NCI-H748 (cell line): ENCODE measurements around the gene IQCK.
"Not testable (repeated sequence)": the region's sequence is repeated elsewhere in the genome, so short reads cannot be mapped to it uniquely, and the experiment has no call there.

Experiments
- DNase-seq: peaks from one replicate; lab custom pipeline; 2025; ENCODE audit not compliant: unreplicated experiment; lab: John Stamatoyannopoulos, UW

The IQCK gene, protein sequence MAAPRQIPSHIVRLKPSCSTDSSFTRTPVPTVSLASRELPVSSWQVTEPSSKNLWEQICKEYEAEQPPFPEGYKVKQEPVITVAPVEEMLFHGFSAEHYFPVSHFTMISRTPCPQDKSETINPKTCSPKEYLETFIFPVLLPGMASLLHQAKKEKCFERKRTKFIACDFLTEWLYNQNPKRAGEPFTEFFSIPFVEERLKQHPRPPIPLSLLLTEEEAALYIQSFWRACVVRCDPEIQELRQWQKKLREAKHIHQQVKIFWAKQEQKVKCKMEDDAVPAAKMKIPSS

DNA sequence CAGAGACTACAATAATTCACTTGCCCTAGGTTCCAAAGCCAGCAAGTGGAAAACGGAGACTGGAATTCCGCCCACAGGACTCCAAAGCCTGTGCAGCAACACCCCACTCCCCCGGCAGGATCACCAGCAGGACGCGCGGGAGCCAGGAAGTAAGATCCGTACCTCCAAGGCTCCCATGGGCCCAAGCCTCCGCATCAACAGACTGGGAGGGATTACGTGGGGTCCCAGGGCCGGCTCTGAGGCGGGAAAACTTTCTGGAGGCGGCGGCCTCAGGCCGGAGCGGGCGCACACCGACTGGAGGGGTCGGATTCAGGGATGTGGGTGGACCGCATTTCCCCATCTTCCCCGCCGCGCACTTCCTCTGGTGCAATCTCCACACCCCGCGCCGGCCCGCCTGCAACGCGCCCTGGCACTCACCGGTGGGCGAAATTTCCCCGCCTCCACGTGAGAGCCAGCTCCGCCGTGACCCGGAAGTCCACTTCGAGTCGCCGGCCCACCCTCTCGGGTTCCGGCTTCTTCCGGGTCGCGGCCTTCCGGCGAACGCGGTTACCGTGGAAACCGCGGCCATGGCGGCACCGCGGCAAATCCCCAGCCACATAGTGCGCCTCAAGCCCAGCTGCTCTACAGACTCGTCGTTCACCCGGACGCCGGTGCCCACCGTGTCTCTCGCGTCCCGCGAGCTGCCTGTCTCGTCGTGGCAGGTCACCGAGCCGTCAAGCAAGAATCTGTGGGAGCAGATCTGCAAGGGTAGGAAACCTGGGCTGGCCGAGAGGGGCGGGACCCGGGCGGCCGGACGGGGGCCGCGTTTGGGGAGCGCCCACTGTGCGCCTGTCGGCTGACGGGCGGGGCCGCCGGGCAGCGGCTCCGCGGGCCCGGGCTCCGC, at the start of gene IQCK, which contains the start of gene KNOP1:
TSS of gene IQCK (plus strand) at position 531 of the 883 bp plus-strand sequence. CDS start at position 567, 36 bp downstream.
TSS of gene KNOP1 (minus strand) at position 487 of the 883 bp plus-strand sequence. CDS start 3,192 bp downstream, outside the sequence.
- DNase-seq: peak; percentile 92

DNA sequence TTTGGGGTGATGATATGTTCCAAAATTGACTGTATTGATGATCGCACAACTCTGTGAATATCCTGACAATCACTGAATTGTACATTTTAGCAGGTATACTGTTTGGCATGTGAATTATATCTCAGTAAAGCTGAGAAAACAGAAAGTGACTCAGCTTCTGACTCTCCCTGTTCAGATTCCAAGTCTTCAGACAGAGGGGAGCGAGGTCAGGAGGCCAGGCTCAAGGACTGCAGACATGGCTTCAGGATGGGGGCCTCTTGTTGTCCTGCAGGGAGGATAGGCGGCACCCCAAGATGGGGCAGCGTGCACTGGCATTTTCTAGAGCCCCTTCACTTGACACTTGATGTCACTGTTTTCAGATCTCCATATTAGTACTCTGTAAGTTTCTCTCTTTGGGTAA, 45.7 kb upstream of the IQCK start:
- DNase-seq: no peak

DNA sequence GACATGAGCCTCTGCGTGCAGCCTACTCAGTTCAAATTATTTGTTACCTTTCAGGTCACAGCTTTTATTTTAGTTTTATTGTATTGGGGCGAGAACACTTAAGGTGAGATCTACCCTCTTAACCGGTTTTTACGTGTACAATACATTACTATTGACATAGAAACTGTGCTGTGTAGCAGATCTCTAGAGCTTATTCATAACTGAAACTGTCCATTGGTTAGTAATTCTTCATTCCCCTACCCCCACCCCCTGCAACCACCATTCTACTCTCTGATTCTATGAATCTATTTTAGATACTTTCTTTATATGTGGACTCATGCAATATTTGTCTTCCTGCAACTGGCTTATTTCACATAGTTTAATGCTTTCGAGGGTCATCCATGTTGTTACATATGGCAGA, 43.6 kb upstream of the IQCK start:
- no peak for DNase-seq

DNA sequence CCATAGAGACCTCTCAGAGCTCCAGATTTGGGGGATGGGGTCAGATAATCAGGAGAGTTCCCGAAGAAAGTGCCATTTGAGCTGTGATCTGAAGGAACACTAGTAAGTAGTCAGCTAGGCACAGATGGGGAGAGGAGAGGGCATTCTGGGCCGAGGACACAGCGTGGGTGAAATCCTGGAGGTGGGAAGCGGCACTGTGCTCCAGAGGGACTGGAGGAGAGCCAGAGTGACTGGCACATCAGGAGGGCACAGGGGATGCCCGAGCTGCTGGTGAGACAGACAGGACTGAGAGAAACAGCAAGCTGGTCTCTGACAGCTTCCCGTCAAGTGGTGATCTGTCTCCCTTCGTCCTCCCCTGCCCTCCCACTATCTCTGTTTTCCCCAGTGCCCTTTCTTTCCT, 40.7 kb upstream of the IQCK start:
- DNase-seq: no peak

DNA sequence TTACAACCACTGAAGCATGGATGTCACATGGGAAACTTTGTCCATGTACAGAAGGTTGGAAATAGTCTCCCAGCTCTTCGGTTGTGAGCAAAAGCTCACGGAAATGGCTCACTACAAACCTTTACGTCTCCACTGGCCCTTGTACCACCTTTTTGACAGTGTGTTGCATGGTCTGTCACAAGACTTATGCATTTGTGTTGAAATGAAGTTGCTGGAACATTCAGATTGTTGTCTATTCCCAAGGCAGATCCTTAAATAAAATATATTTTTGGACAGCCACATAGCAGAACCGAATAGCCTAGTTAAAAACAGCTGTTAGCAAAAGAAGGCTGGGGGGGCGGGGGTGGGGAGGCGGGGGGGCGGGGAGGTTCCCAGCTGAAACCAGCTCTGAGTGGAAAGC, 39.3 kb upstream of the IQCK start:
- DNase-seq: no peak

DNA sequence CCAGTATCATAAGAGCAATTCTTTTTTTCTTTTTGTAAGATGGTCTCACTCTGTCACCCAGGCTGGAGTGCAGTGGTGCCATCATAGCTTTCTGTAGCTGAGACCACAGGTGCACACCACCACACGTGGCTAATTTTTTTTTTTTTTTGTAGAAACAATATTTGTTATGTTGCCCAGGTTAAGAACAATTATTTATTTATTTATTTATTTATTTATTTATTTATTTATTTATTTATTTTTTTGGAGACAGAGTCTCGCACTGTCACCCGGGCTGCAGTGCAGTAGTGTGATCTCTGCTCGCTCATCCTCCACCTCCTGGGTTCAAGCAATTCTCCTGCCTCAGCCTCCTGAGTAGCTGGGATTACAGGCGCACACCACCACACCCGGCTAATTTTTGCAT, 38.8 kb upstream of the IQCK start:
- DNase-seq: not testable (repeated sequence)

DNA sequence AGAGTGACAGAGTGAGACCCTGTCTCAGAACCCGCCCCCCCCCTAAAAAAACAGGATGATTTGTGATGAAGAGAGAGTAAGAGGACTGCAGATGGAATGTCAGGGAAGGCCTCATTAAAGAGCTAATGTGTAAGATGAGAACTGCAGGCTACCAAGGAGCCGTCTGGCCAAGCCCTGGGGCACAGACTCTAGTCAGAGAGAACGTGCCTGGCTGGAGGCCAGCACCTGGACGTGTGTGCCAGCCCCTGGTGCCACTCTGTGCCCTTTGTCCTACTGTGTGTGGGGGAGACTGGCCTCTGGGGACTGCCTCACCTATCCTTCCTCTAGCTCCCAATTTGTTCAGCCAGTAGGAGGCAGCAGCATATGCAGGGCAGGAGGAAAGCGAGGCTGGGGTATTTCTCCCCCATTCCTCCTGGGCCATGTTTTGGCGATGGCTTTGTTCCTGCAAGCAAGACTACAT, 37.2 kb upstream of the IQCK start:
- DNase-seq: peak; percentile 3

DNA sequence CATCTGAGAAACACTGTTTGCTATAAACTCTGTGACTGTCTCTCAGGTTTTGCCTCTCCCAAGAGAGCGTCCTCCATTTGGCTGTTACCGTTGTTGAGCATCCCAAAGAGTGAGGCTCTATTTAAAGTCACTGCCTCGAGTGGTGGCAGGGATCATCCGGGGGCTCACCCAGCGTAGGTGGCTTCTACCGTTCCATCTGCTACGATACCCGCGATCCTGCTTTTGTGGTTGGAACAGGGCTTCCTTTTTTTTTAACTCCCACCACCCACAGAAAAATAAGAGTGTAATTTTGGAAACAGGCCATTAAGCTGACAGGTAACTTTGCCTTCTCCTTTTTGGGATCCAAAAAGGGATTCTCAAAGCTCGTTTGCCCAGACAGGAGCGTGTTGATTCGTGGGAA, 36.4 kb upstream of the IQCK start:
- no peak for DNase-seq

DNA sequence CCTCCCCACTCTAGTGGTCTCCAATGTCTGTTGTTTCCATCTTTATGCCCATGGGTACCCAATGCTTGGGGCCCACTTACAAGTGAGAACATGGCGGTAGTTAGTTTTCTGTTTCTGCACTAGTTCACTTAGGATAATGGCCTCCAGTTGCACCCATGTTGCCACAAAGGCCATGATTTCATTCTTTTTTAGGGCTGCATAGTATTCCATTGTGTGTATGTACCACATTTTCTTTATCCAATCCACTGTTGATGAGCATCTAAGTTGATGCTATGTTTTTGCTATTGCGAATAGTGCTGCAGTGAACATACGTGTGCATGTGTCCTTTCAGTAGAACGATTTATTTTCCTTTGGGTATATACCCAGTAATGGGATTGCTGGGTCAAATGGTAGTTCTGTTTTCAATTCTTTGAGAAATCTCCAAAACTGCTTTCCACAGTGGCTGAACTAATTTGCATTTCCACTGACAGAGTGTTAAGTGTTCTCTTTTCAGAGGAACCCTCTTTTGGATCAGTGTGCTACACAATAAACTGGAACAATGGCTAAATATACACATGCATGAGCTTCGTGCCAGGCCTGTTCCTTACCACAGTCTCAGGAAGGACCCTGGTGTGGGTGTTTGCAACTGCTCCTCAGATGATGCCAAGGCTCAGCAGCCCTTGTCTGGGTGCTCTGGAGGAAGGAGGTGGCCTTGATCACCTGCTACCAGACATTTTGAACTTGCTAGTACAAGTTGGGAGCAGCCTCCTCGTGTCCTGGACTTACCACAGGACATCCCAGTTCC, 34.4 kb upstream of the IQCK start:
- no peak for DNase-seq

DNA sequence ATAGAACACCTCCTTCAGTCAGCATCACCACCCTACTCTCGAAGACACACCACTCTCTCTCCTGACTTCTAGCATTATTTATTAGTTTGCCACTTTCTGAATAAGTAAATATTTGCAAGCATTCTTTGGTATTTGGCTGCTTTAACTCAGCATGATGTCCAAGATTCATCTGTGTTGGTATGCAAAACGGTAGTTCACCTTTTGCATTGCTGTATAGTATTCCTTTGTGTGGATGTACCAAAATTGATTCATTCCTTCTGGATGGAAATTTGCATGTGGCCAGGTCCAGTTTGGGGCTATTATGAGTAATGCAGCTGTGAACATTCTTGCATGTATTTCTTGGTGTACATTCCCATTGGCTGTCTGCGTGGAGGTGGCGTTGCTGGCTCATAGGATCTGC, 32.9 kb upstream of the IQCK start:
- DNase-seq: no peak

DNA sequence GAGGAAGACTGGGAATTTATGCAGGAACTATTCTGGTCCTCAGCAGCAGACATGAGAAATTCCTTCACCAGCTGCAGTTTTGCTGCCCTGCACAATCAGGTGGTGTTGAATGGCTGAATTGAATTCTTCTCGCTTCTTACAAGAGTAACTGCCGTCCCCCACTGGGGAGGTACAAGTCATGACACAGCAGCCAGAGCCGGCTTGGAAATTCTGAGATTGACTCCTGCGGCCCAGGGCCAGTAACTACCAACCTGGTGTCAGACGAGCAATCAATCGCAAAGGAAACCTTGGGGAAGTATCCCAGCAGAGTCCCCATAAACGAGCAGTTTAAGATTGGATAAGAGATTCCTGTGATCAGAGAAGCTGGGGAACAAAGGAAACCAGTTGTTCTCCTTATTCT, 30.8 kb upstream of the IQCK start:
- no peak for DNase-seq

DNA sequence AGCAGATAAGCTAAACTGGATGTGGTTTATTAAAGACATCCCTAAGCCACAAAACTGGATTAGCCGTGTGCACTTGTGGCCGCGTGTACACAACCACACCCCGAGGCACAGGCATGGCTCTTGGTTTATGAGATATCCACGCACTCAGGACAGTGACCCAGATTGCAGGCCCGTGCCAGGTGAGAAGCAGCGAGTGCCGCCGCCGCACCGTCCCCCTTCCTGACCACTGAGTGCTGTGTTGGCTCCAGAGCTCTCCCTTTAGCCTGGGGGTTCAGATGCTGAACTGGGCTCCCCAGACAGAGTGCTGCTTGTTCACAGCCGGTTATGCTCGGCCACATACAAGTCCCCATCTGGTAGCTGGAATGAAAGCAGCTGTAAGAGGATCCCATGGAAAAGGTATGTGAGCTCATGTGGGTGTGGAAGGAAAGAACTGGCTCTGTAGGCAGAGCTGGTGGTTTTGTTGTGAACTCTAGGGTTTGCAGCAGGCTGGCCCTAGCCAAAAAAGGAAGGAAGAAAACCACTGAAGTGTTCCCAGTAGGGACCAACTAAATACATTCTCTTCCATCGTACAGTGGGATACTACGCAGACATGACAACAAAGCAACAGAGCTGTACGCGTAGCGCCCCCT, 29.6 kb upstream of the IQCK start:
- DNase-seq: no peak

DNA sequence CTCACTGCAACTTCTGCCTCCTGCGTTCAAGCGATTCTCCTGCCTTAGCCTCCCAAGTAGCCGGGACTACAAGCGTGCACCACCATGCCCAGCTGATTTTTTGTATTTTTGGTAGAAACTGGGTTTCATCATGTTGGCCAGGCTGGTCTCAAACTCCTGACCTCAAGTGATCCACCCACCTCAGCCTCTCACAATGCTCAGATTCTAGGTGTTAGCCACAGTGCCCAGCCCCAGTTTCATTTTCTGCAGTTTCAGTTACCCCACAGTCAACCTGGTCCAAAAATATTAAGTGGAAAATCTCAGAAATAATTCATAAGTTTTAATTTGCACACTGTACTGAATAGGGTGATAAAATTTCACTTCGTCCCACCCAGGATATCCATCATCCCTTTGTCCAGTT, 28.7 kb upstream of the IQCK start:
- no peak for DNase-seq

DNA sequence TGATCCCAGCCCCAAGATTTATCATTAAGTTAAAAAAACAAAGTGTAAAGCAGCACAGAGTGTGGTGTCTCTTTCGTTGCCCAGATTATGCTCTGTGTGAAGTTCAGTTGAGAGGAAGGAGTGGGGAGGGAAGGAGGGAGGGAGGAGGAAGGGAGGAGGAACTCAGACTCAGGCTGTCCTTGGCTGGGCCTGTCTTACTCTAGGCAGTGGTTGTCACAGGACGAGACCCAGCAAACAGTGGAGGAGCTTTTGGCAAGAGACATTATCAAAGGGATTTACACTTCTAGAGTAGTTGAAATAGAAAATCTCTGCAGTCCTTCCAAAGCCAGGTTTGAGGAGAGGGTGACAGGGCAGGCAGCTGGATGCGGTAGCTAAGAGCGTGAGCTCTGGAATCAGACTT, 27.9 kb upstream of the IQCK start:
- DNase-seq: no peak

DNA sequence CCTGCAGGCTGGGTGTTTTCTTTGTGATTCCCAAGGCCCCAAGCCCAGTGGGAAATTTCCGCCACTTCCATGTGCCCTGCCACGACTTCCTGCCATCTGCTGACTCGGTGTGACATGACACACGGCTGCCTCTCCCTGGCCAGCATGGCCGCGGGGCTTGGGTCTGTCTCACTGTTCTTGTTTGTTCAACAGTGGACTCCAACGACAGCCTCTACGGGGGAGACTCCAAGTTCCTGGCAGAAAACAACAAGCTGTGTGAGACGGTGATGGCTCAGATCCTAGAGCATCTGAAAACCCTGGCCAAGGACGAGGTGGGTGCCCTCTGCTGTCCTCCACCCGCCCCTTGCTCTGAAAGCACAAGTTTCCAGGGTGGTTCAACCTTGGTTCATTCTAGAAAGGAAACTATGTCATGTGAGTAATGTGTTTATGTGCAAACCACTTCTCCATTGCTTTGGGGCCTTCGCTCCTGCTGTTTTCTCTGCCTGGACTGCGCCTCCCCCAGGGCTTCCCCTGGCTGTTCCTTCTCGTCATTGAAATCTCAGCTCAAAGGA, 26.8 kb upstream of the IQCK start:
- DNase-seq: no peak

DNA sequence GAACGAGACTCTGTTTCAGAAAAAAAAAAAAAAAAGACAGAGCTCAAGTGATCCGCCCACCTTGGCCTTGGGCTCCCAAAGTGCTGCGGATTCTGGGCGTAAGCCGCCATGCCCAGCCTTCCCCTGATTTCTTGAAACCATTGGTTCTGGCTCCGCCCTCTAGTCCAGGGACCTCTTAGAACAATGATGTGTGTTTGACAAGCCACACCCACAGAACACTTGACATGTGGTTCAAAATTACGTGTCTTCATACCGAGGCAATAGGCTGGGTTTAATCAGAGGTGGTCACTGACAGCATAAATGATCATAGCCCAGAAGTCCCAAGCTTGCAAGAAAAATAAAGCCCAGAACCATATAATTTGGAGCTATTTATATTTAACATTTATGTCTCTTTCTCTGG, 23.1 kb upstream of the IQCK start:
- DNase-seq: peak; percentile 70

DNA sequence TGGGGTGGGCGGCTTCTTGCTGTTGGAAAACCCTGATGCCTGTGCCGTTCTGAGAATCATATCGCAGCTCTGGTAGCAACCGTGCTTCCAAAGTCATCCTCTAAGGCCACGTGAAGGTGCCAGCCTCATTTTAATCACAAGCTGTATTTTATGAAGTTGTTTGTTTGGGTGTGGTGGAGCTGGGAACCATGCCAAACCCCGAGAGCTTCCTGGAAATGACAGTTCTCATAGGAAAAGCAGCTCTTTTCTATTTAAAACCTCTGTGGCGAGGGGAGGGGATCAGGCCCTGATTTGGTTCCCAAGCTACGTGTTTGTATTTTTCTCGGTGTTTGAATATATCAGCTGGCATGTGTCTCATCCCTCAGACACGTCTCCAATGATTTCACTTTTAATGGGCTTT, 21.7 kb upstream of the IQCK start:
- DNase-seq: peak; percentile 93

DNA sequence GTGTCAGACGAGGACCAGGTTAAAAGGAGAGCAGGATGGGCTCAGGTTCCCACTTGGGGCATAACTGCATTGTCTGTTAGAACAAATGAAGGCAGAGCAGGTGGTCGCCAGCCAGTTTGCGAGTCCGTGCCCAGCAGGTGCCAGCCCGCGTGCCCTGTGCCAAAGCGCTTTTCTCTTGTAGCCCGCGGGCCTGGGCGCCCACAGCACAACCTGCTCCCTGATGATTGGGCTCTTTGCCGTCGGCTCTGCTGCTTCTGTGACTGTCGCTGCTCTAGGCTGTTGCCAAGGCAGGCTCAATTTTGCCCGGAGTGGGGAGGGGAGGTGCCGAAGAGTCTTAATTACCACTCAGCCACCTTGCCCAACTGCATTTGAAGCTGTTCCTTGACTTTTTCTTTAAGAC, 21.1 kb upstream of the IQCK start:
- DNase-seq: peak; percentile 76

DNA sequence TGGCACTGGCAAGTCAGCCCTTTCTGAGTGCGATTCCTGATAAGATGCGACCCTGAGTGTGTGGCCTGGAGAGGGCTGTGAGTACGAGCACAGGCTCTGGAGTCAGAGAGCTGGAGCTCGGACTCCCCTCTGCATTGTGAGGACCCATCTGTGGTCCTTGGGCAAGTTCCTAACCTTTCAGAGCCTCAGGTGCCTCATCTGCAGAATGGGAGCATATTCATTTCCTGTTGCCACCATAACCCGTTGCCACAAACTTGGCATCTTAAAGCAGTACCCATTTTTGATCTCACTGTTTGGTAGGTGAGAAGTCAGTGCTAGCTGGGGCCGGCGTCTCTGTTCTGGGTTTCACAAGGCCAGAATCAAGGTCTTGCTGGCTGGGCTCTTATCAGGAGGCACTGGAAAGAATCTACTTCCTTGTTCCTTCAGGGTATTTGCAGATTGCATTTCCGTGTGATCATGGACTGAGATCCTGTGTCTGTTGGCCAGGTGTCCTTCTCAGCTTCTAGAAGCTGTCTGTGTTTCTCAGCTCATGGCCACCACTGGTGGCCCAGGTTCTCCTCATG, 20.2 kb upstream of the IQCK start:
- no peak for DNase-seq
